ENCODE data around the gene FREM2. TPM values are rescaled to one million over a fixed set of nuclear protein-coding genes. Genes with fewer than 3 reads are reported as not detected.

The FREM2 gene
- total RNA-seq, 1 experiment from 2014 or later, result 0.05 TPM

- DNase-seq (ENCODE audit: low read depth, low spot score) (no peak), ATAC-seq (no peak)
- H3K27me3 ChIP-seq (ENCODE audit: insufficient read depth, low read length), result no peaks in the 10 kb centered on the region
- TF ChIP-seq RAD21 (IDR thresholded peaks at IDR 0.05; ENCODE audit: low read depth) (no peak), MAX (IDR thresholded peaks at IDR 0.05) (no peak)
- no peak overlapping the region for H3K4me3 ChIP-seq (replicated peaks in 1 of 2; ENCODE audit: low read depth in 1 of 2, low read length in 2 of 2)
- H3K79me2 ChIP-seq (ENCODE audit: insufficient read depth, low read length), result no peaks in the 10 kb centered on the region
- H3K9ac ChIP-seq (ENCODE audit: low read length), result no peak overlapping the region
- H3K4me2 ChIP-seq (ENCODE audit: low read length), result no peak overlapping the region
- ChIA-PET RAD21 (ENCODE audit: low non-redundant PET in 1 of 2, low total read pairs in 2 of 2, uncharacterized antibody in 2 of 2, unreplicated experiment in 2 of 2) (interaction anchor here in 1 of 2 experiments (0.7 kb wide), 1 partner anchor 181 kb away, joined by 3 read pairs; no protein-coding TSS in a partner anchor), POLR2A (no interaction called here), CTCF (no interaction called here)
- intact Hi-C loops (cut with micrococcal nuclease), result no loop called here
- BruUV-seq (replicated peaks), result no TSS peak
- no peaks in the 10 kb centered on the region for H3K36me3 ChIP-seq (ENCODE audit: control insufficient read depth in 1 of 2, insufficient read depth in 2 of 2, low read length in 2 of 2)
- no peak overlapping the region for H3K27ac ChIP-seq (ENCODE audit: low read depth, low read length)
- no peaks in the 10 kb centered on the region for H3K4me1 ChIP-seq (ENCODE audit: control insufficient read depth in 1 of 2, insufficient read depth in 2 of 2, low read length in 2 of 2)
- H3K9me2 ChIP-seq (ENCODE audit: insufficient read depth), result no peaks in the 10 kb centered on the region
- H3K9me3 ChIP-seq (ENCODE audit: control insufficient read depth in 1 of 2, insufficient read depth in 1 of 2, low read depth in 1 of 2, low read length in 2 of 2), result no peaks in the 10 kb centered on the region
- H4K20me1 ChIP-seq (ENCODE audit: insufficient read depth), result no peaks in the 10 kb centered on the region
- no peak overlapping the region for H2AFZ ChIP-seq (ENCODE audit: low read depth, low read length, poor library complexity, severe bottlenecking)
Observed at GRCh38 chr13:38766799-38767198, 79.9 kb downstream of the FREM2 start.

DNA sequence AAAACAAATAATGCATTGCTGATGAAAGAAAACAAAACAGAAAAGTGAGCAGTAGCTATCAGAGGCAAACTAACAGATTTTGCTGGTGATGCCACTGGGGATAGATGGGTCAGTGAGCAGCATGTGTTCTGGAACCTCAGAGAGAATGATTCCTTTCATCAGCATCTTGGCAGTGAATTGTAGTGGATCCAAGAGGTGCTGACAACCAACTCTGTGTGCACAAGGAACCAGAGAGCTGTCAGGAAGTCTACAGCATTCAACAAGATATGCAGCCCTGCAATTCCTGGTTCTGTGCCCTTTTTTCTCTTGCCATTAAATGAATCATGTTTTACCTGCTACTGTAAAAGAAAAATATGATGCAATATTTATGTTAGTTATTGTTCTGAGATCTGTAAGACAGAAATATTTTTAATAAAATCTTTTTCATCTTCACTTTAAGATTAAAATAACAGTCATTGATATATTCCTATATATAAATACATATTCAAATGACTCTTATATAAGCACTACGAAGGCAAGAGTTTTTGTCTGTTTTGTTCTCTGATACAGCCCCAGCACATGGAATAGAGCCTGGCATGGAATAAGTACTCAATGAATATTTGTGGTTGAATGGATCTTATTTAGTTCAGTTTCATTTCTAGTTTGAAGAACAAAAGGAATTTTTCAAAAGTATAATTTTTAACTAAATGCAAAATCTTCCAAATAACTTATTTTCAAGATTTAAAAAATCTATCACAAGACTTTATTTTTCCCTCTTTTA, 80.8 kb downstream of the FREM2 start:
- Histone ChIP-seq H2AFZ (ENCODE audit: low read depth, low read length, poor library complexity, severe bottlenecking) (no peak overlapping the region), H3K36me3 (ENCODE audit: control insufficient read depth in 1 of 2, insufficient read depth in 2 of 2, low read length in 2 of 2) (no peaks in the 10 kb centered on the region), H3K4me3 (replicated peaks in 1 of 2; ENCODE audit: low read depth in 1 of 2, low read length in 2 of 2) (no peak overlapping the region), H4K20me1 (ENCODE audit: insufficient read depth) (no peaks in the 10 kb centered on the region), H3K9me3 (ENCODE audit: control insufficient read depth in 1 of 2, insufficient read depth in 1 of 2, low read depth in 1 of 2, low read length in 2 of 2) (no peaks in the 10 kb centered on the region), H3K27me3 (ENCODE audit: insufficient read depth, low read length) (no peaks in the 10 kb centered on the region), H3K79me2 (ENCODE audit: insufficient read depth, low read length) (no peaks in the 10 kb centered on the region), H3K9me2 (ENCODE audit: insufficient read depth) (no peaks in the 10 kb centered on the region), H3K4me1 (ENCODE audit: control insufficient read depth in 1 of 2, insufficient read depth in 2 of 2, low read length in 2 of 2) (no peaks in the 10 kb centered on the region), H3K9ac (ENCODE audit: low read length) (no peak overlapping the region), H3K4me2 (ENCODE audit: low read length) (no peak overlapping the region), H3K27ac (ENCODE audit: low read depth, low read length) (no peak overlapping the region)
- DNase-seq (ENCODE audit: low read depth, low spot score) (no peak), ATAC-seq (no peak)
- CTCF ChIA-PET, result no interaction called here
- RAD21 ChIA-PET (ENCODE audit: low non-redundant PET in 1 of 2, low total read pairs in 2 of 2, uncharacterized antibody in 2 of 2, unreplicated experiment in 2 of 2), result no interaction called here
- intact Hi-C loops (cut with micrococcal nuclease), result no loop called here
- POLR2A ChIA-PET, result no interaction called here
- no TSS peak for BruUV-seq (replicated peaks)
- no peak for TF ChIP-seq SIN3A (IDR thresholded peaks at IDR 0.05; ENCODE audit: low read depth)
- TF ChIP-seq EZH2 (IDR thresholded peaks at IDR 0.05), result no peak
- TF ChIP-seq POLR2A (IDR thresholded peaks at IDR 0.05; ENCODE audit: borderline replicate concordance, extremely low read depth, insufficient read depth, insufficient read length), result no peak
- TF ChIP-seq TCF7L2 (IDR thresholded peaks at IDR 0.05; ENCODE audit: borderline replicate concordance, extremely low read depth, insufficient read depth, insufficient read length), result no peak
- TF ChIP-seq ZNF274 (IDR thresholded peaks at IDR 0.05; ENCODE audit: low read depth, low read length), result no peak
- no peak for TF ChIP-seq ZFX (IDR thresholded peaks at IDR 0.05)
- TF ChIP-seq POLR2AphosphoS5 (IDR thresholded peaks at IDR 0.05; ENCODE audit: low read depth, low read length), result no peak
- no peak for TF ChIP-seq SRF (IDR thresholded peaks at IDR 0.05; ENCODE audit: low read depth)
- TF ChIP-seq EZH2phosphoT487 (IDR thresholded peaks at IDR 0.05; ENCODE audit: borderline replicate concordance), result no peak
- TF ChIP-seq ELF1 (IDR thresholded peaks at IDR 0.05; ENCODE audit: borderline replicate concordance, low read depth), result no peak
- TF ChIP-seq MAX (IDR thresholded peaks at IDR 0.05), result no peak
- TF ChIP-seq FOSL1 (IDR thresholded peaks at IDR 0.05; ENCODE audit: low read depth), result no peak
- TF ChIP-seq REST (IDR thresholded peaks at IDR 0.05; ENCODE audit: low read depth), result no peak

Data from HCT116 (cell line).